Endothelial cell of hepatic sinusoid (primary cell): Measurements from ENCODE around the gene GREB1L.

Source experiments
- in situ Hi-C: cut with HindIII; loops from 2 replicates; pipeline ENCODE4 v1.10.0; 2017; ENCODE audit warnings: low sequenced_read_pairs

GREB1L gene

GRCh38 chr18:21526463-21526862 is 284.4 kb downstream of the GREB1L start:
- in situ Hi-C loops, result loop anchor here (10.0 kb wide), 1 partner anchor 402 kb away; no protein-coding TSS in a partner anchor

- in situ Hi-C loops, result no loop called here
These were observed 292.3 kb downstream of the GREB1L start for GRCh38 chr18:21534327-21534726.

- in situ Hi-C loops, result no loop called here
These were observed 296.2 kb downstream of the GREB1L start for GRCh38 chr18:21538230-21538629.

- in situ Hi-C loops, result no loop called here
These were observed 304.4 kb downstream of the GREB1L start for GRCh38 chr18:21546423-21546822.

GRCh38 chr18:21548647-21549046 is 306.6 kb downstream of the GREB1L start:
- in situ Hi-C loops, result no loop called here

GRCh38 chr18:21550510-21550970 is 308.5 kb downstream of the GREB1L start:
- in situ Hi-C loops, result no loop called here

GRCh38 chr18:21557607-21558253 is 315.7 kb downstream of the GREB1L start:
- in situ Hi-C loops, result no loop called here

- in situ Hi-C loops, result no loop called here
These were observed 317.2 kb downstream of the GREB1L start for GRCh38 chr18:21559195-21559594.

- in situ Hi-C loops, result no loop called here
These were observed 329.7 kb downstream of the GREB1L start for GRCh38 chr18:21571772-21572171.
